NCI-H146 (cell line): ENCODE data around the gene SORCS3.

ENCODE experiments used
- DNase-seq: peaks from one replicate; lab custom pipeline; 2025; lab: John Stamatoyannopoulos, UW

Gene SORCS3

GRCh38 chr10:105109164-105109563 is 468.1 kb downstream of the SORCS3 start:
- no peak for DNase-seq

- peak; percentile 21 for DNase-seq
Measured at GRCh38 chr10:105112862-105113261, 471.8 kb downstream of the SORCS3 start.

GRCh38 chr10:105113666-105114065 is 472.6 kb downstream of the SORCS3 start:
- no peak for DNase-seq

GRCh38 chr10:105121743-105122142 is 480.7 kb downstream of the SORCS3 start:
- DNase-seq, result no peak

GRCh38 chr10:105128111-105128510 is 487.0 kb downstream of the SORCS3 start:
- no peak for DNase-seq

- peak; percentile 19 for DNase-seq
Measured at GRCh38 chr10:105138358-105138757, 497.3 kb downstream of the SORCS3 start.

- DNase-seq, result no peak
Measured at GRCh38 chr10:105139363-105139896, 498.3 kb downstream of the SORCS3 start.

- DNase-seq, result no peak
Measured at GRCh38 chr10:105140600-105140999, 499.5 kb downstream of the SORCS3 start.

- no peak for DNase-seq
Measured at GRCh38 chr10:105145711-105146110, 504.6 kb downstream of the SORCS3 start.

GRCh38 chr10:105146436-105146835 is 505.3 kb downstream of the SORCS3 start:
- DNase-seq, result no peak

GRCh38 chr10:105148456-105148855 is 507.4 kb downstream of the SORCS3 start:
- DNase-seq, result no peak

- DNase-seq, result no peak
Measured at GRCh38 chr10:105148921-105149320, 507.8 kb downstream of the SORCS3 start.

- no peak for DNase-seq
Measured at GRCh38 chr10:105149371-105149891, 508.3 kb downstream of the SORCS3 start.

- DNase-seq, result no peak
Measured at GRCh38 chr10:105150259-105150880, 509.3 kb downstream of the SORCS3 start.

GRCh38 chr10:105154736-105155135 is 513.6 kb downstream of the SORCS3 start:
- DNase-seq, result no peak

- DNase-seq, result no peak
Measured at GRCh38 chr10:105159268-105159667, 518.2 kb downstream of the SORCS3 start.

- no peak for DNase-seq
Measured at GRCh38 chr10:105161149-105161548, 520.1 kb downstream of the SORCS3 start.

- DNase-seq, result no peak
Measured at GRCh38 chr10:105161767-105162166, 520.7 kb downstream of the SORCS3 start.

- DNase-seq, result no peak
Measured at GRCh38 chr10:105170521-105170920, 529.4 kb downstream of the SORCS3 start.

- no peak for DNase-seq
Measured at GRCh38 chr10:105171945-105172344, 530.9 kb downstream of the SORCS3 start.

- no peak for DNase-seq
Measured at GRCh38 chr10:105181626-105182025, 540.5 kb downstream of the SORCS3 start.

GRCh38 chr10:105183536-105183935 is 542.4 kb downstream of the SORCS3 start:
- no peak for DNase-seq

- no peak for DNase-seq
Measured at GRCh38 chr10:105185161-105185560, 544.1 kb downstream of the SORCS3 start.

GRCh38 chr10:105187243-105187642 is 546.2 kb downstream of the SORCS3 start:
- DNase-seq, result no peak
